ENCODE data around the gene ERO1B.

Gene ERO1B

GRCh38 chr1:236297161-236297560, 15.4 kb upstream of the ERO1B start:
- no peak for DNase-seq

DNA sequence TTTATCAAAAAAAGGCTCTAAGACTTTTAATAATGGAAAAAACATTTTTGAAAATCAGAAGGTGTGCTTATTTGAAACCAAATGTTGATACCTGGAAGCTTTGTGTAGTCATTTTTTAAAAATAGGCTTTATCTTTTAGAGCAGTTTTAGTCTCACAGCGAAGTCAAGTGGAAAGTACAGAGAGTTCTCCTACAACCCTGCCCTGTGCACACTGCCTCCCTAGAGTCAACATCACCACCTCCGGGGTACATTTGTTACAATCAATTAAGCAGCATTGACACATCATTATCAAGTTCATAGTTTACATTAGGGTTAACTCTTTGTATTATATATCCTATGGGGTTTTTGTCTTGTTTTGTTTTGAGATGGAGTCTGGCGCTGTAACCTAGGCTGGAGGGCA, 10.7 kb upstream of the ERO1B start:
- no peak for DNase-seq

DNA sequence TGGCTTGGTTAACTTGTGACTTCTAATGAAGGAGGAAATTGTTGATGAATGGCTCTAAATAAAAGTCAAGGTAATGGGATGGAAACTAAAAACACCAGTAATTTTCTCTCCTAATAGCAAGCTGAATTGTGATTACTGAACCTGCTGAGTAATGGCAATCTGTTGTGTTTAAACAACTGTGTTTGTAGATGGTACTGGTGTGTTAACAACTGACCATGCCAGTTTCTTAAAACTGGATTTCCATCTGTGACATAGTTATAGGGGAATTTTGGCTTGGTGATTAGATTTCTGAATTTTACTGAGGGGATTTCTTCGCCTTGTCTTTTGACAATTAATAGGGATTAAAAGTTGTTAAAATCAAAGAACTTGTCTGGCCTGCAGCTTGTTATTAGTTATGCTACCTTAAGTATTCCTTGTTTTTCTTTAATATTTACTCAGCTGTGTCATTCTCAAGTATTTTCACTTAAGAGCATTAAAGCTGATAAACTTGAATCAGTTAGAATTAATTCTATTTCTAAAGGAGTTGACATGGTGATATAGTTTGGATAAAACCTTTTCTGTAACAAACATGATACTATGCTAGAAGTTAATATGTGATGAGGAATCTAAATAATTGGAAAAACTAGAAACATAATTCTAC, 7.9 kb upstream of the ERO1B start:
- no peak for DNase-seq

- DNase-seq = no peak
Observed at GRCh38 chr1:236288620-236288976, 6.8 kb upstream of the ERO1B start.

DNA sequence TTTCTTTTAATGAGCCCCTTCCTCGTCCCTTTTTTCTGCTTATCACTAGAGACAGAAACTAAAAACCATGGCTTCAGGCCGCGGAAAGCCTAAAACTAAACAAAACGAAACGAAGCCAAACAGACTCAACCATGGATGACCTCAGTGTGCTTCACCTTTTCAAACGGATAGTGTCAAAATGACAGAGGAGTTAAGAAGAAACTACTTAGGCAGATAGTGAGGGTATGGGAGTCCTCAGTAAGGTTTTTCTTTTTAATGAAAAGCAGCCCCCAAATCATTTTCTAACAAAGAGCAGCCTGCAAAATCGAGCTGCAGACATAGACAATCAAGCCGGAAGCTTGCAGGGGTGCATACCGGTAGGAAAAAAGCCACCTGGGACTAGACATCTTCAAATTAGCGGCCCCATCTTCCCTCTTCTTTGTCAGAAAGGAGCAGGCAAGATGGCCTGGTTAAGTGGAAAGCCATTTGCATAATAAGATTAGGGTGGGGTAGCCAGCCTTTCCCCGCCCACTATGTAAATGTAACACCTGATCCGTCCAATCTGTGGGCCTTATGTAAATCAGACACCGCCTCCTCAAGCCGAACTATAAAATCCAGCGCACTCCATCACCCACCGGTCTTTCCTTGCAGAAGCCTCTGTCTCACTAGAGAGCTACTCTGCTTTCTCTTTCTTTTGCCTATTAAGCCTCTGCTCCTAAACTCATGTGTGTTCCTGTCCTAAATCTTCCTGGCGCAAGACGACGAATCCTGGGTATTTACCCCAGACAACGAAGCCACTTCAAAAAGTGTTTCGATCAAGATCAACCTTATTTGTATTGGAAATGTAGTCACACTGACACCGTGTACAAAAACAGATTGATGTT, 6.2 kb upstream of the ERO1B start:
- DNase-seq = peak; percentile 75

- DNase-seq = no peak
Observed at GRCh38 chr1:236287356-236287755, 5.6 kb upstream of the ERO1B start.

GRCh38 chr1:236284291-236284721, 2.5 kb upstream of the ERO1B start:
- DNase-seq = no peak

DNA sequence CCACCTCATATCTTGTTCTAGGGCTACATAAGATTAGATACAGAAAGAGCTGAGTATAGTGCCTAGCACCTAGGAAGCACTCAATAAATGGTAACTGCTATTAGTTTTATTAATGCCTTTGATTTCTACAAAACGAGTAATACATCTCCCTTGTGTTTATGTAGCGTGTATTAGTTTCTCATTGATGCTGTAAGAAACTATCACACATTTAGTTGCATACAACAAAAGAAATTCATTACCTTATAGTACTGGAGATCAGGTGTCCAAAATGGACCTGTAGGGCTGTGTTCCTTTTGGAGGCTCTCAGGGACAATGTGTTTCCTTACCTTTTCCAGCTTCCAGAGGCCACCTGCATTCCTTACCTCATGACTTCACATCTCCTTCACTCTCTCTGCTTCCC, 961 bp upstream of the ERO1B start:
- DNase-seq = no peak

DNA sequence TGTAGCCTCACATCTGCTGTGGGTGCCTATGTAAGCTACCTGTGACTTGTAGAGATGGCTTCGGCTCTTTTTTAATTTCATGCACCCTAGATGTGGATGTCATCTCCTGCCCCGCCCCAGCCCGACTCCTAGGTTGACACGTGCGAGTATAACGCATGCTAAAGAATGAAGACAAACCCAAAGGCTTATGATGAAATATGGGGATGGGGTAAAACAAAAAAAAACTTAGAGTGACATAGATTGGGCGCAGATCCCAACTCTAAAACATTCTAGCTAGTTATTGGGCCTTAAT, 613 bp upstream of the ERO1B start:
- DNase-seq = no peak

GRCh38 chr1:236281198-236281653, 532 bp downstream of the ERO1B start:
- DNase-seq = no peak

- no peak for DNase-seq
Observed at GRCh38 chr1:236280438-236281197, 1.1 kb downstream of the ERO1B start.

GRCh38 chr1:236275586-236275985, 6.2 kb downstream of the ERO1B start:
- no peak for DNase-seq

GRCh38 chr1:236275061-236275460, 6.7 kb downstream of the ERO1B start:
- no peak for DNase-seq

DNA sequence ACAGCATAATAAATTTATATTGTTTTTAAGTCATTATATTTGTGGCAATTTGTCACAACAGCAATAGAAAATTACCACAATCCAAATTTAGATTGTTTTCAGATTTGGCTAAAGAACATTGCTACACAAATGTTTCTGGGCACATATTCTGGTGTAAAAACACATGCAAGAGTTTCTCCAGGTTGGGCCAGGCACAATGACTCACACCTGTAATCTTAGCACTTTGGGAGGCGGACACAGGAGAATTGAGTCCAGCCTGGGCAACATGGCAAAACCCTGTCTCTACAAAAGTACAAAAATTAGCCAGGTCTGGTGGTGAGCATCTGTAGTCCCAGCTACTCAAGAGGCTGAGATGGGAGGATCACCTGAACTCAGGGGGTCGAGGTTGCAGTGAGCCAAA, 8.4 kb downstream of the ERO1B start:
- no peak for DNase-seq

DNA sequence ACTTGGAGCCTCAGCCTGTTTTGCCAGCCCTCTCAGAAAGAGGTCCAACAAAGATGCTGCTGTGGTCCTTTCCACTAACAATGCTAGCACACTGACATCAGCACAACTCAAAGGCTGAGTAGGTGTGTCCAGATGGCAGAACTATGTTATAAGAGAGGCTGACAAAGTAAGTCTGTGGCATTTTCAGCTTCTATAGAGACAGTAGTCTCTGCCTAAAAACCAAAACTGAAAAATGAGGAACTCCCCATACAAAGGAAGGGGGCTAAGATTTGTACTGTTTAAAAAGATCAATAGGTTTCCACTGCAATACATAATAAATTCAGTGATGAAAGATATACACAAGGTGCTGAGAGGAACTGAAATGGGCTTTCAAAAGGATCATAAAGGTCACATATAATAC, 12.3 kb downstream of the ERO1B start:
- no peak for DNase-seq

- DNase-seq = no peak
Observed at GRCh38 chr1:236261898-236262297, 19.9 kb downstream of the ERO1B start.

- DNase-seq = no peak
Observed at GRCh38 chr1:236261033-236261432, 20.7 kb downstream of the ERO1B start.

DNA sequence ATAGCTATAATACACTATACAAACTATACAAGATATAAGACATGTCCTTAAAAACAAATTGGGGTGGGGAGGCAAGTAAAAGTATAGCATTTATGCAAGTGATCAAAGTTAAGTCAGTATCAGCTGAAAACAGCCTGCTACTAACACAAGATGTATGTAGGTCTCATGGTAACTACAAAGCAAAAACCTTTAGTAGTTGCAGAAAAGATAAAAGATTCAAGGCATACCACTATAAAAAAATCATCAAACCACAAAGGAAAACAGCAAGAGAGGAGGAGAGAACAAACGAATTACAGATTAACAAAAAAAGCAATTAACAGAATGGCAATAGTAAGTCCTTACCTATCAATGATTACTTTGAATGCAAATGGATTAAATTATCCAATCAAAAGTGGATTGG, 22.7 kb downstream of the ERO1B start:
- no peak for DNase-seq

DNA sequence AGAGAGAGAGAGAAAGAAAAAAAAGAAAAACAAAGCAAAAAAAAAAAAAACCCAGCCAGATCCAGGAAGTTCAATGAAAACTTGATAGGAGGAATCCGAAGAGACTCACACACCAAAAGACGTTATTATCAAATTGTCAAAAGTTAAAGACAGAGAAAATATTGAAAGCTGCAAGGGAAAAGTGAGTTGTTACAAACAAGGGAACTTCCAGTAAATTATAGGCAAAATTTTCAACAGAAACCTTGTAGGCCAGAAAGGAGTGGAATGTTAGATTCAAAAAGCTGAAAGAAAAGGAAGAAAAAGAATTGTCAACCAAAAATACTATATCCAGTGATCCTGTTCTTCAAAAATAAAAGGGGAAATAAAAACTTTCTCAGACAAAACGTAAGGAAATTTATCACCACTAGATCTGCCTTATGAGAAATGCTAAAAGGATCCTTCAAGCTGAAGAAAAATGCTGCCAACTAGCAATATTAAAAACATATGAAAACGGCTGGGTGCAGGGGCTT, 23.6 kb downstream of the ERO1B start:
- no peak for DNase-seq

DNA sequence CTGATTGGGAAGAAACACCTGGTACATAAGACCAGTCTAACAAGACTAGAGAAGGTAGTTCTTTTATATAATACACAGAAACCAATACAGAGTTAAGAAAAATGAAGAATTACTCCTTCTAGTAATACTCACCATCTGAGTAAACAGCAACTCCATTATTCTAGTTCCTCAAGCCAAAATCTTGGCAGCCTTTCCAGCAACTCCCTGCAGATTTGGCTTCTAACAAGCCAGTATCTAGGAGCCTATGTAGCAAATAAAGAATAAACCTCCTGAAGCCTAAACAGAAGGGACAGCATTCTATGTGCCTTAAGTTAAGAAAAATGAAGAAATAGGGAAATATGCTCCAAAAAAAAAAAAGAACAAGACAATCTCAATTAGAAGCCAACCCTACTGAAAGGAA, 24.5 kb downstream of the ERO1B start:
- no peak for DNase-seq

DNA sequence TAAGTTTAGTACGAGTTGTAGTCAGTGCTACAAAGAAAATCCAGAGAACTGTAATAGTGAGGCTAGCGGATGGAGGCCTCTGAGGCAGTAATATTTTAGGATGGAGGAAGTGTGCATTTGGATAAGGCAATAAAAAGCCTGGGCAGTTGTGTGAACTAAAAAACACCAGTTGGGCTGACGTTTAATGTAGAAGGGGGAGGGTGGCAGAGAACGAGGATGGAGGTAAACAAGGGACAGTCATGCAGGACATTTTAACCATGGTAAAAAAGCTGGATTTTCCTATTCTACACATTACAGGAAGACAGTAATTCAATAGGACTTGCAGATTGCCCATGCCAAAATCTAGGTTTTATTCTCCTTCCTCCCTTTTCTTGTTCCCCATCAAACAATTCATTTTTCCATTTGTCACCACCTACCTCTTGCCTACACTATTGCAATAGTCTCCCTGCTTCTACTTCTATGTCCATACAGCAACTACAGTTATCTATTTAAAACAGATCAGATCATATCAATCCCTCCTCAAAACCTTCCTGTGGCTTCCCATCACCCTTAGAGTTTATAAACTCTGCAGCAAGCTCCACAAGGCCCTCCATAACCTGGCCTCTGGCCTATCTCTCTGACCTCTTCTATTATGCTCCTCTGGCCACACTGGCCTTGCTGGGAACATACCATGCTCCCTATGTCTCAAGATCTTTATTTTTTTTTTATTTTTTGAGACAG, 27.7 kb downstream of the ERO1B start:
- DNase-seq = no peak

DNA sequence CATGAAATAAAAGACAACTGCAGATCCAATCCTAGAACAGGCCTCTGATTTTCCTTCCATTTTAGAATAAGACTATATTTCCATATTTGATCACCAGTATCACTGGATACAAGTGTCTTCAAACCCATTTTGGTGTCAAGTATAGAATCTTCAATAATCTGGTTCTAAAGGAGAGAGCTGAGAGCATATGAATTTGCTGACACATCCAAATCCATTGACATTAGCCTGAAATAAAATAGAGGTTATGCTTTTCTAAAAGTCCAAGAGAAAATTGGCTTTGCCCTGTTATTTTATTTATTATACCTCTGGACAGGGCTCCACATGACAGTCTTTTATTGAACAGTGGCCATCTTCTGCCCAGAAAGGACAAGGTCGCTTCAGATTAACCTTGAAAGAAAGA, 28.6 kb downstream of the ERO1B start:
- no peak for DNase-seq

GRCh38 chr1:236251587-236251986, 30.2 kb downstream of the ERO1B start:
- no peak for DNase-seq
